Activated CD8-positive, alpha-beta memory T cell treated with anti-CD3 and anti-CD28 coated beads, Interleukin-2, amount 50 U/mL, for 1 hour (primary cell): ENCODE results near the gene IQCF6.
"Not testable (repeated sequence)": the region's sequence is repeated elsewhere in the genome, so short reads cannot be mapped to it uniquely, and the experiment has no call there.

Source experiments
- DNase-seq: peaks from one replicate; pipeline ENCODE4 v3.0.0-alpha.2; 2020; ENCODE audit errors: extremely low read depth

IQCF6 gene

GRCh38 chr3:51779137-51779536 is at the start of gene IQCF6:
IQCF6 (minus strand) TSS chr3:51779237; CDS start chr3:51779224, 13 bp downstream.
- no peak for DNase-seq

- no peak for DNase-seq
Measured at GRCh38 chr3:51828297-51828696, 49.3 kb upstream of the IQCF6 start.

DNA sequence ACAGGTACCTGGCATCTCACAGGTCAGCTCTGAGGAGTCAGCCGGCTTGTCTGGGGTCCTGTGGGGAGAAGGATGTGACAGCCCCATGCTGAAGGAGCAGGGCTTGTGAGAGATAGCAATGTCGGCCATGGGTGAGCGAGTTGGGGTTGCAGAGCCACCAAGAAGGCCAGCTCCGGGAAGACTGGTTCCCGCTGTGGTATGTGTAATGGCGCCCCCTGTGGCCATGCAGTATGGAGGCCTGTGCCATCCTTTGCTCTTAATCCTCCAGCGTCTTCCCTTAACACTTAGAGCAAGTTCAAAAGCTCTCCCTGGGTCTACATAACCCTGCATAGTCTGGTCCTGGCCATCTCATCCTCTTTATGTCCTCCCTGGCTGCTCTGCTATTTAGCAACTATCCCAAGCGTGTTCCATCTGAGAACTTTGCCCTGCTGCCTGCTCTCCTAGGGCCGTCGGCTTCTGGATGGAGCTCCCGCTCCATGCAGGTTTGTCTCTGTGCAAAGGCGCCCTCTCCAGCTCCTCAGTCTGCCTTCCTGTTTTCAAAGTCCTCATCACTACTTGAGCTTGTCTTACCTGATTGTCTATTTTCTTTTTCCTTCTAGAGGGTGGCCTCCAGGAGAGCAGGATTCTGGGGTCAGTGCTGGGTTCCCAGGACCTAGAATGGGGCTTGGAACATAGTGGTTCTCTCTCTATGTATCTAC is 40.8 kb upstream of the IQCF6 start:
- DNase-seq, result no peak

DNA sequence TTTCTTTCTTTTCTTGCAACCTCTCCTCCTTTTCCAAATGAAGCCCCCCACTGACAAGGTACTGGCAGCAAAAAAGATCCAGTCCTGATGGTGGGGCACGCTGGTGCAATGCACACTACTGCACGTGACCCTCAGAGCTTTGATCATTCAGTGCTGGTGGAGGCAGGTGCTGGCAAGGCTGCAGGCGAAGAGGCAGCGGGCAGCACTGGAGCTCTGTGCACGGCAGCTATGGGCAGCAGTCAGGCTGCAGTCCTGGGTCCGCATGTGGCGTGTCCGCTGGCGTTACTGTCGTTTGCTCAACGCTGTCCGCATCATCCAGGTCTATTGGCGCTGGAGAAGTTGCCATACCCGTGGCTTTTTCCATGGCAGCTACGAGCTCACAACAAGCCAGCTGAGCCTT is 40.1 kb upstream of the IQCF6 start:
- no peak for DNase-seq

DNA sequence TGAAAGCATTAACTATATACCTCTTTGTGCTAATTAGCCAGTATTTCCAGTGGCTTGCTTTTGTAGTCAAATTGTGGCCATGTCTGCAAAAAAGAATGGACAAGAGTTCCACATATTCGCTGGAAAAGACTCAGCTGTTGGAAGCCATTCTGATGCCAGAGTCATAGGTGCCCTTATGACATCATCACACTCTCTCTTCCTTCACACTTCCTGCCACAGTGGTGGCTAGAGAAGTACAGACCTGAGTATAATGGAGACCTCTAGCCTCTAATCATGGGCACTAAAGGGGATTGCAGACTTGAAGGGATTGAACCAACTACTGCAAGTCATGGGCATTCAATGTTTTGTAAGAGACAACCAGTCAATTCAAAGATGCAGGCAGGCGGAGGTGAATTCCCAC is 38.3 kb upstream of the IQCF6 start:
- DNase-seq, result no peak

GRCh38 chr3:51816723-51817122 is 37.7 kb upstream of the IQCF6 start:
- no peak for DNase-seq

DNA sequence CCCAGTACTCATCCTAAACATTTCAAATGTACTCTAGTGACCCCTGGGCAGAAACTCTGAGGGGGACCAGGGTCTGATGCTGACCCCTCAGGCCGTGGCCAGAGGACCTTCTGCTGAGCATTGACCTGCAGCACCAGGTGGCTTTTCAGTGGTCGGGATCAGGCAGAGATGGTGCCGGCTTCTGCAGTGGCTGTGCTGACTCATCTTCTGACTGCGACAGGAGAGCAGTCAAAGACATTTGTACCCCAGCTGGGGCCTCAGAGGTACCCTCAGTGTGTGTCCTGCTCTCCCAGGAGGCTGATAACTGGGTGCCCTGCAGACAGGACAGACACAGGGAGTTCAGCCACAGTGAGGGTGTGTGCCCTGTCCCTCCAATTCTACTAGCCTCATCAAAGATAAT is 36.6 kb upstream of the IQCF6 start:
- DNase-seq, result no peak

GRCh38 chr3:51814034-51814433 is 35.0 kb upstream of the IQCF6 start:
- DNase-seq, result no peak

DNA sequence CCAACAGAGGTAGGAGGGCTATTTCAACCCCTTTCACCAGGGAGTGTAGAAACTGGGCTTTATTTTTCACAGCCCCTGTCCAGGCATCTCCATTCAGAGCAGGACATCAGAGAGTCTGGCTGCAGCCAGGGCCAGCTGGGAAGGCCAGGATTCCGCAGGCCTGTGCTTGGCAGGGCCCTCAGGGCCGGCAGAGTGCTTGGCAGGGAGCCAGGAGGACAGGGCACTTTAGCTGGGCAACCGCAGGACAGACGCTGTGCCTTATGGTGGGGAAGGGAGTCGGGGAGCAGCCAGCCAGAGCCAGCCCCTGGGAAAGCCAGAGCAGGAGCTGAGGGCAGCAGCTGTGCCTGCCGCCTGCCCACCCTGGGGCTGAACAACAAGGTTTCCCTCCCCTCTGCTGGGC is 34.5 kb upstream of the IQCF6 start:
- no peak for DNase-seq

DNA sequence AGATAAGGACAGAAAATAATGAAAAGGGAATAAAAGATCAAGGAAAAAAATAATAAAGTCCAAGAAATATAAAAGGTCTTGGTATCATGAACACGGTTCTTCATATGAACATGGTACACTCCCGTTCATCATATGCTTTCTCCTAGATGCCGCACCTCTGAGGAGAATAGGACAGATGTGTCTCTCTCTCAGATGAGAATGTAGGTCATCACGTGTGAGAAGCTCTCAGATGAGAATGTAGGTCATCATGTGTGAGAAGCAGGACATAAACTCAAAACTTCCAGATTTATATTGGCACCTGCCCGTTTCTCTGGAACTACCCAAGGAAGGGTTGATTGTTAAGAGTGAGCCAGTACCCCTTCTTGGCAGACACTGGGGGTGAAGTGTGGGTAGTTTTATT is 29.9 kb upstream of the IQCF6 start:
- DNase-seq, result no peak

DNA sequence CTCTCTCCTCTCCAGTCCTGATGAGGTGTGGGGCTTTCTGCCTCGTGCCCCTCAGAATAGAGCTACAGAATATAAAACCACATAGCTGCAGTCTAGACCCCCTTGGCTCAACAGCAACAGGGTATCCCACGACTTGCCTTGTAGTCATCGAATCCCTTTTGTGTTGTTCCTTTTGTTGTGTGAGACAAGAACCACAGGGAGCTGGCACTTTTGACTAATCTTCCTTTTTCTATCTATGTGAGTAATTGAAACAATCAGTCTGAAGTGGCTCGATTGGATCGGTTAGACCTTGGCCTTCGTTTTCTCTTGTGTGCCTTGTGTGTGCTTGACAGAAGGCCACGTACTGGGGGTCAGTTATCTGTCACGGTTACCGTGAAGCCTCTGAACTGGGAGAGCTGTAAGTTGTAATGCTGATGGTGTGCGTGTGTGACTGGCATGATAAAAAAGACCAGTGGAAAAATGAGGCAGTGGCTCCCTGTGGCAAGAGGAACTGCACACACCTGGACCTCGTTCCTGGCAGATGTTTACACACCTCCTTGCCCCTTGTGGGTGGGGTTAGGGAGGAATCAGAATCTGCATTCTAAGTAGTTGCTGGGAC is 23.2 kb upstream of the IQCF6 start:
- no peak for DNase-seq

DNA sequence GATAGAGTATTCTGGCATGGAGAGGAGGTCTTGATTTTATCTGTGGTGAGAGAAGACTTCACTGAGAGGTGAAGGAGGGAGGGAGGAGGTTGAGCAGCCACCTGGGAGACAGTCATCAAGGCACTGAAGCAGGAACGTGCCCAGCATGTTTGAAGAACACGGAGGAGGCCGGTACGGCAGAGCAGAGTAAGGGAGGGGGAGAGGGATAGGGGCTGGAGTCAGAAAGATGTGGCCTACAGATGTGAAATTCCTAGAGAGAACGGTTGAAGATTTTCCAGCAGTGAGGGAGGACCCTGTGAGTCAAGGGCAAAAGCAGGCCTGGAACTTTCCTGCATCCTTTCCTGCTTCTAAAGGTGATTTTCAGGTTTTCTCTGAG is 21.7 kb upstream of the IQCF6 start:
- DNase-seq, result no peak

DNA sequence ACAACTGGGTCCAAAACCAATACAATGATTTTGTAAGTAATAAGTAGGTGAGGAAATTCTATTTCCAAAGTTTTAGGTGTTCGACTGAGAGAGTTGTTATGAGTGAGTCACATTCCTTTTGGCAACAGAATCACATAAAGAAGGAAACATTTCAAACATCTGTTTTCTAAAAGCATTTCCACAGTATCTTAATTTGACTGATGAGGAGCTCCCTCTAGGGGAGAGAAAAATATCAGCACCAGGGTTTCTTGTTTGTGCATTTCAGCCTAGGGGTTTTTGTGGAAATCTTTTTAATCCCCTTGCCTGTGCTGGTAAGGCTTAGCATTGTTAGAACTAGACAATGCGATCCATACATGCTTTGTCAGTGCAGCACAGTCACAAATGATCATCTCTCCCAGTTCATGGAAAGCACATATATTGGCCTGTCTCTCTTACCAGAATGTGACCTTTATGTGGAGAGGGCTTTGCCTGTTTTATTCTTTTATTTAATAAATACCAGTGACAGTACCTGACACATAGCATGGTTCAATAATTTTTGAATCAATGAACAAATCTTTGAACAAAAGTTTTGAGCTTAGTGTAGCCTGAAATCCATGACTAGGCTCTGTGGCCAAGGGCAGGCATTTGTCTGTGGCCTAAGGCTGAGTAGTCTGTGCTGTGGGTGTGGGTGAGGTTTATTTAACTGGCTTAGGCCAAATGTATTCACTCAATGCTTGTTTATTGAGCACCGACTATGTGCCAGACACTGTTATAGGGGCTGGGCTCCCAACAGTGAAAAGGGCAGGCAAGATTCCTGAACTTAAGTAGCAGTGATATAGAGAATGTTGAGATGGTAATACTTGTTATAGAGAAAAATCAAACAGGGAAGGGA is 21.1 kb upstream of the IQCF6 start:
- DNase-seq, result no peak

GRCh38 chr3:51798411-51798963 is 19.4 kb upstream of the IQCF6 start:
- DNase-seq, result no peak

DNA sequence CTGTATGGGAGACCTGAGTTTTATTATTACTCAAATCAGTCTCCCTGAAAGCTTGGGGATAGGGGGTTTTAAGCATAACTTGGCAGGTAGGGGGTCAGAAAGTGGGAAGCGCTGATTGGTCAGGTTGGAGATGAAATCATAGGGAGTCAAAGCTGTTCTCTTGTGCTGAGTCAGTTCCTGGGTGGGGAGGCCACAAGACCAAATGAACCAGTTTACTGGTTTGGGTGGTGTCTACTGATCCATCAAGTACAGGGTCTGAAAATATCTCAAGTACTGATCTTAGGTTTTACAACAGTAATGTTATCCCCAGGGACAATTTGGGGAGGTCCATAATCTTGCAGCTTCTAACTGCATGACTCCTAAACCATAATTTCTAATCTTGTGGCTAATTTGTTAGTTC is 17.8 kb upstream of the IQCF6 start:
- no peak for DNase-seq

DNA sequence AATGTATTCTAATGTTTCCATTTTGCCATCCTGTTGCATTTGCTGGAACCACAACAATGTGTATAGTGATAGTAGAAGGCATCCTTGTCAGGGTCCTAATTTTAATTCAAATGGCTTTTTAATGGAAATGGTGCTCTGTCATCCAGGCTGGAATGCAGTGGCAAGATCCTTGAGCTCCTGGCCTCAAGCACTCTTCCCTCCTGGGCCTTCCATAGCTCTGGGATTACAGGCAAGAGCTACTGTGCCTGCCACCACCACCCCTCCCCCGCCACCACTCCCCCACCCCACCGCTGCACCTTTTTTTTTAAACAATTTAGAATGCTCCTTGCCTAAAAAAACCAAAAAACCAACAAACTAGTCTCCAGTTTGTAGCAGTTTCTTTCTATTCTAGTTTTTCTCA is 15.2 kb upstream of the IQCF6 start:
- no peak for DNase-seq

- no peak for DNase-seq
Measured at GRCh38 chr3:51792206-51792605, 13.2 kb upstream of the IQCF6 start.

- no peak for DNase-seq
Measured at GRCh38 chr3:51789437-51789836, 10.4 kb upstream of the IQCF6 start.

DNA sequence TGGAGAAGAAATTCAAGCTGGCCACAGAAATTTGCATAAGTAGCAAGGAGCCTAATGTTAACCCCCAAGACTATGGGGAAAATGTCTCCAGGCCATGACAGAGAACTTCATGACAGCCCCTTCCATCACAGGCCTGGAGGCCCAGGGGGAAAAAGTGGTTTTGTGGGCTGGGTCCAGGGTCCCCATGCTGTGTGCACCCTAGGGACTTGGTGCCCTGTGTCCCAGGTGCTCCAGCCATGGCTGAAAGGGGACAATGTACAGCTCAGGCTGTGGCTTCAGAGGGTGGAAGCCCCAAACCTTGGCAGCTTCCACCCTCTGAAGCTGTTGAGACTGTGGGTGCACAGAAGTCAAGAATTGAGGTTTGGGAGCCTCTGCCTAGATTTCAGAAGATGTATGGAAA is 8.5 kb upstream of the IQCF6 start:
- DNase-seq, result not testable (repeated sequence)

DNA sequence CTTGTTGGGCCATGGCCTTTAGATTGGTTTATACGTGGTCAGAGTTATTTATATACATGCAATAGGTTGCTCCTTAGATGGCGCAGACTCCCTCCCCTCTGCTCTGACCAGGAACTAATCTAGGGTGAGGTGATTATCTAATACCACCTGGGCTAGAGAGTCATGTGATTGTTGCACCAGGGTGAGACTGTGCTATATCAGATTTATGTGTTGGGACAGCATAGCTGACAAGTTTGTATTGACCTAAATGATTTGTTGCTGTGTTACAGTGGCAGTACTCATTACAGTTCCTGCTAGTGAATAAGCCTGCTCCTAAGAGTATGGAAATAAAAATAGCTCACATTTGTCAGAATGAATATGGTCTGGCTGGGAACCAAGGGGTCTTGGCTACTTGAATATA is 7.2 kb upstream of the IQCF6 start:
- no peak for DNase-seq

GRCh38 chr3:51778554-51778953 is 483 bp downstream of the IQCF6 start:
- no peak for DNase-seq

DNA sequence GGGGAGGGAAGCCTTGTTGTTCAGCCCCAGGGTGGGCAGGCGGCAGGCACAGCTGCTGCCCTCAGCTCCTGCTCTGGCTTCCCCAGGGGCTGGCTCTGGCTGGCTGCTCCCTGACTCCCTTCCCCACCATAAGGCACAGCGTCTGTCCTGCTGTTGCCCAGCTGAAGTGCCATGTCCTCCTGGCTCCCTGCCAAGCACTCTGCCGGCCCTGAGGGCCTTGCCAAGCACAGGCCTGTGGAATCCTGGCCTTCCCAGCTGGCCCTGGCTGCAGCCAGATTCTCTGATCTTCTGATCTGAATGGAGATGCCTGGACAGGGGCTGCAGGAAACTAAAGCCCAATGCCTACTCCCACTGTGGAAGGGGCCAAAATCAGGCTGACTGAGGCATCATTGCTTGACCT is 1.1 kb downstream of the IQCF6 start:
- no peak for DNase-seq
